CD14-positive monocyte (primary cell): ENCODE measurements around the gene MED27. TPM values are rescaled to one million over a fixed set of nuclear protein-coding genes. Genes with fewer than 3 reads are reported as not detected.

Experiments used
- DNase-seq, 3 donors: peaks; one replicate each; pipeline ENCODE4 v3.0.0-alpha.2; 2011 to 2022
- H2AFZ ChIP-seq: 2 replicates; pipeline ENCODE4 v1.6.0; 2012; ENCODE audit warnings: mild to moderate bottlenecking, low read depth, low read length, inconsistent platforms; ENCODE audit not compliant: insufficient read depth, poor library complexity, severe bottlenecking
- H3K27ac ChIP-seq, 2 donors: 1 replicate in 1 of 2; 2 replicates in 1 of 2; pipeline ENCODE4 v1.5.1; 2012 to 2013; ENCODE audit warnings: low read length in 2 of 2, control low read depth in 1 of 2, inconsistent platforms in 1 of 2, low read depth in 1 of 2, mild to moderate bottlenecking in 1 of 2
- H3K27me3 ChIP-seq, 2 donors: one replicate each; pipeline versions ENCODE4 v1.6.0 to v1.6.1; 2011 to 2013; ENCODE audit warnings: low read length in 2 of 2; ENCODE audit not compliant: control insufficient read depth in 2 of 2, insufficient read depth in 2 of 2
- H3K36me3 ChIP-seq, 2 donors: replicated peaks in 1 of 2; 1 replicate in 1 of 2; 2 replicates in 1 of 2; pipeline versions ENCODE4 v1.5.1 to v1.6.1; 2012 to 2013; ENCODE audit warnings: low read length in 2 of 2, control low read depth in 1 of 2, inconsistent platforms in 1 of 2, mild to moderate bottlenecking in 1 of 2; ENCODE audit not compliant: insufficient read depth in 2 of 2, control insufficient read depth in 1 of 2
- H3K4me1 ChIP-seq, 2 donors: 1 replicate in 1 of 2; 2 replicates in 1 of 2; pipeline versions ENCODE4 v1.5.1 to v1.6.1; 2012 to 2013; ENCODE audit warnings: low read length in 2 of 2, control low read depth in 1 of 2, inconsistent platforms in 1 of 2, mild to moderate bottlenecking in 1 of 2, moderate library complexity in 1 of 2; ENCODE audit not compliant: insufficient read depth in 2 of 2, control insufficient read depth in 1 of 2
- H3K4me2 ChIP-seq: replicated peaks from 2 replicates; pipeline ENCODE3; 2012; ENCODE audit warnings: low read length, moderate library complexity, mild to moderate bottlenecking; ENCODE audit not compliant: poor library complexity, severe bottlenecking; ENCODE audit errors: extremely low read depth
- H3K4me3 ChIP-seq, 3 experiments: fragments of 200-600 bp in 1 of 3; sonication (generic) in 1 of 3; replicated peaks in 1 of 3; 1 replicate in 2 of 3; 2 replicates in 1 of 3; pipeline ENCODE4 v1.5.1; 2011 to 2013; ENCODE audit warnings: low read length in 3 of 3, mild to moderate bottlenecking in 3 of 3, control low read depth in 2 of 3, low read depth in 2 of 3, inconsistent platforms in 1 of 3, moderate library complexity in 1 of 3
- H3K79me2 ChIP-seq: 2 replicates; pipeline ENCODE4 v1.6.0; 2012; ENCODE audit warnings: mild to moderate bottlenecking, control low read depth, inconsistent platforms, low read length, moderate library complexity; ENCODE audit not compliant: insufficient read depth
- H3K9ac ChIP-seq: 2 replicates; pipeline ENCODE4 v1.6.0; 2017; ENCODE audit warnings: low read length, mild to moderate bottlenecking; ENCODE audit not compliant: insufficient read depth, poor library complexity, severe bottlenecking
- H3K9me3 ChIP-seq, 2 donors: replicated peaks in 1 of 2; 1 replicate in 1 of 2; 2 replicates in 1 of 2; pipeline versions ENCODE4 v1.5.1 to v1.6.1; 2012 to 2013; ENCODE audit warnings: low read length in 2 of 2, control low read depth in 1 of 2; ENCODE audit not compliant: control insufficient read depth in 1 of 2, insufficient read depth in 1 of 2
- H4K20me1 ChIP-seq: 2 replicates; pipeline ENCODE4 v1.6.0; 2012; ENCODE audit warnings: mild to moderate bottlenecking, low read length, control low read depth, moderate library complexity; ENCODE audit not compliant: insufficient read depth
- H3K27ac Mint-ChIP-seq, 7 donors: one replicate each; pipeline ENCODE4 v1.8.0; 2020; ENCODE audit warnings: mild to moderate bottlenecking in 7 of 7, mixed read lengths in 7 of 7, moderate library complexity in 6 of 7, inconsistent platforms in 2 of 7
- H3K27me3 Mint-ChIP-seq, 3 donors: one replicate each; pipeline ENCODE4 v1.8.0; 2021 to 2022; ENCODE audit warnings: low read depth in 3 of 3, mild to moderate bottlenecking in 3 of 3, mixed read lengths in 3 of 3, moderate library complexity in 3 of 3, inconsistent platforms in 1 of 3
- H3K36me3 Mint-ChIP-seq, 2 donors: one replicate each; pipeline ENCODE4 v1.8.0; 2020; ENCODE audit warnings: mixed read lengths in 2 of 2, inconsistent platforms in 1 of 2, mild to moderate bottlenecking in 1 of 2
- H3K4me1 Mint-ChIP-seq: one replicate; pipeline ENCODE4 v1.8.0; 2020; ENCODE audit warnings: mild to moderate bottlenecking, mixed read lengths
- H3K4me3 Mint-ChIP-seq, 2 donors: one replicate each; pipeline ENCODE4 v1.8.0; 2020; ENCODE audit warnings: mild to moderate bottlenecking in 2 of 2, mixed read lengths in 2 of 2, moderate library complexity in 1 of 2
- H3K9me3 Mint-ChIP-seq, 7 donors: one replicate each; pipeline ENCODE4 v1.8.0; 2020 to 2022; ENCODE audit warnings: mixed read lengths in 7 of 7, mild to moderate bottlenecking in 6 of 7, moderate library complexity in 6 of 7, inconsistent platforms in 2 of 7
- WGBS: methylation state at CpG from one replicate; pipeline ENCODE4 v1.1.5; 2013; ENCODE audit warnings: missing lambda C conversion rate; ENCODE audit not compliant: insufficient coverage; 5-methylcytosine and 5-hydroxymethylcytosine counted together
- intact Hi-C, 2 donors: fragments of 100-400 bp; cut with micrococcal nuclease; formaldehyde crosslinking; loops; one replicate each; pipeline versions ENCODE4 v1.15.0 to v1.15.1; 2023
- polyA plus RNA-seq, 3 donors: library from polyadenylated mRNA; depleted of rRNA in 1 of 3; unstranded in 2 of 3; stranded (reverse) in 1 of 3; fragments of 300-500 nt in 2 of 3; fragments of >200 nt in 1 of 3; fragmentation: Illumina TruSeq in 2 of 3; gene quantifications; 1 replicate in 2 of 3; 2 replicates in 1 of 3; pipeline ENCODE4 v1.2.3, GENCODE V29; 2012 to 2021
- TF ChIP-seq, protein P1 (sequence below): fragments of 200-600 bp; IDR thresholded peaks from one replicate; pipeline ENCODE4 v1.8.0; 2022; ENCODE audit warnings: antibody characterized with exemption, mild to moderate bottlenecking

Gene MED27
- polyA plus RNA-seq, 3 donors, result 14.0 to 26.9 (median 25.8) TPM

DNA sequence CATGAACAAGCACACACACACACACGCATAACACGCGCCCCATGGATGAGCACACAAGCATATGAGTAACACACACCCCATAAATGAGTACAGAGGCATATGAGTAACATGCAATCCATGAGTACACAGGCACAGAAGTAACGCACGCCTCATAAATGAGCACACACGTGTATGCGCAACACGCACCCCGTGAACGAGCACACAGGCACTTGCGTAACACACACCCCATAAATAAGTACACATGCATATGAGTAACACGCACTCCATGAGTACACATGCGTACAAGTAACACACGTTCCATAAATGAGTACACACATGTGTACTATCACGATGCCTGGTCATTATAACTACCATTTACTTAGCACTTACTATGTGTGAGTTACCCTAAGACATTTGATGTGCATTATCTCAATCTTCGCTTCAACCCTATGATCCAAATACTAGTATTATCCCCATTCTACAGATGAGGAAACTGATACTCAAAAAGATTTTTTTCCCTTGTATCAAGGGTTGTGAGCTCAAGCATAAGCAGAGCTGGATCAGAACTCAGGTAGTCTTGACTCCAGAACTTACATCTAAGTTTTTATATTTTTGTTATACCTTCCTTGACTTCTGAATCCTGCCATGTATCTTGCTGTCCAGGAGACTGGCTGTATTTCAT, 7.7 kb downstream of the MED27 start:
- no peaks in the 10 kb centered on the region for H3K27me3 ChIP-seq
- Mint-ChIP-seq H3K27ac (no peak overlapping the region), H3K4me1 (peaks cover 2% of the 10 kb centered on the region), H3K27me3 (peaks cover 0 to 3% (median 0%) of the 10 kb centered on the region in 3 donors), H3K4me3 (no peak overlapping the region), H3K9me3 (no peaks in the 10 kb centered on the region), H3K36me3 (peaks cover 68 to 78% of the 10 kb centered on the region in 2 donors)
- DNase-seq, result no peak
- H3K4me1 ChIP-seq, result no peaks in the 10 kb centered on the region
- no peak overlapping the region for H3K9ac ChIP-seq
- no peak overlapping the region for H3K27ac ChIP-seq
- TF ChIP-seq, protein P1, sequence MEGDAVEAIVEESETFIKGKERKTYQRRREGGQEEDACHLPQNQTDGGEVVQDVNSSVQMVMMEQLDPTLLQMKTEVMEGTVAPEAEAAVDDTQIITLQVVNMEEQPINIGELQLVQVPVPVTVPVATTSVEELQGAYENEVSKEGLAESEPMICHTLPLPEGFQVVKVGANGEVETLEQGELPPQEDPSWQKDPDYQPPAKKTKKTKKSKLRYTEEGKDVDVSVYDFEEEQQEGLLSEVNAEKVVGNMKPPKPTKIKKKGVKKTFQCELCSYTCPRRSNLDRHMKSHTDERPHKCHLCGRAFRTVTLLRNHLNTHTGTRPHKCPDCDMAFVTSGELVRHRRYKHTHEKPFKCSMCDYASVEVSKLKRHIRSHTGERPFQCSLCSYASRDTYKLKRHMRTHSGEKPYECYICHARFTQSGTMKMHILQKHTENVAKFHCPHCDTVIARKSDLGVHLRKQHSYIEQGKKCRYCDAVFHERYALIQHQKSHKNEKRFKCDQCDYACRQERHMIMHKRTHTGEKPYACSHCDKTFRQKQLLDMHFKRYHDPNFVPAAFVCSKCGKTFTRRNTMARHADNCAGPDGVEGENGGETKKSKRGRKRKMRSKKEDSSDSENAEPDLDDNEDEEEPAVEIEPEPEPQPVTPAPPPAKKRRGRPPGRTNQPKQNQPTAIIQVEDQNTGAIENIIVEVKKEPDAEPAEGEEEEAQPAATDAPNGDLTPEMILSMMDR, result no peak
- H3K4me3 ChIP-seq, result no peak overlapping the region
- 96% methylated on average over 15 of the region's 16 CpGs for WGBS
- H3K36me3 ChIP-seq, result peaks cover 54 to 88% of the 10 kb centered on the region in 2 donors
- intact Hi-C loops, result loop anchor here in 1 of 2 donors (10.0 kb wide), 1 partner anchor 173 kb away; no protein-coding TSS in a partner anchor
- H2AFZ ChIP-seq, result no peak overlapping the region
- peaks cover 15% of the 10 kb centered on the region for H4K20me1 ChIP-seq
- no peak overlapping the region for H3K4me2 ChIP-seq
- H3K79me2 ChIP-seq, result peaks cover 4% of the 10 kb centered on the region
- no peaks in the 10 kb centered on the region for H3K9me3 ChIP-seq

DNA sequence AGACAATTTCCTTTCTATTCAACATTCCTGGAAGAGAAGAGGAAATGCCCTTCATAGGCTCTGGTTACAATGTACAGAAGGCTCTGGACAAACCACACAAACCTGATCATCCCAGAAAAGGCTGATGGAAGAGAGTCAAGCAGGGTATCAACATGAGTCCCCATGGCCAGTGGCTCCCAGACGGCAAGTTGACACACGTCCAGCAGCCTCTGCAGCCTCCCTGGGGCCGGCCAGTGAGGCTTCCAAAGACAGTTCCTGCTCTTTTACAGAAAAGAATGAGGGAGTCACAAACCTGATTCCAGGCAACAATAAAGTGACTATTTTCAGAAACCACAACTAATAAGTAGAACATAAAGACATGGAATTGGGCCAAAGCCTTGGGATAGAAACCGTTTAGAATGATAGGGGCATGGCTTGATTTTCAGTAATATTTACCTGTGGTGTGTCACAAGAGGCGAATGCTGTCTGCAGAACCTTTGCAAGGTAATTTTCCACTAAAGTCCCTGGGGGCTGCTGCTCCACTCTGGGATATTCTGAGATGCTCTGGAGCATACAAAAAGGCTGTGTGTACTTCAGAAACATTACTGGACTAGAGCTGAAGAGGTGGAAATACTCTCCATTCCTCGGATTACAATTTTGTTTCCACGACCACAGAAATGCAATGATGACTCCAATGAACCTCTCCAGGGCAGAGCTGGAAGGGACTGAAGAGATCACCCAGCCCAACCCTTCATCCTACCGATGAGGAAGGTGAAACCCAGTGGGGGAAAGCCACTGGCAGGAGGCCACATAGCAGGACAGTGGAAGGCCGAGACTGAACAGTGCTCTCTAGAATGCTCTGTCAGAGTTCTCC, 10.4 kb downstream of the MED27 start:
- H3K4me3 Mint-ChIP-seq, result no peak overlapping the region
- no peak overlapping the region for H3K4me3 ChIP-seq
- H3K36me3 ChIP-seq, result peaks cover 34 to 82% of the 10 kb centered on the region in 2 donors
- no peaks in the 10 kb centered on the region for H3K27me3 ChIP-seq
- TF ChIP-seq, protein P1, result no peak
- peaks cover 4% of the 10 kb centered on the region for H3K79me2 ChIP-seq
- H3K9me3 Mint-ChIP-seq, result no peaks in the 10 kb centered on the region
- intact Hi-C loops, result no loop called here
- H3K4me2 ChIP-seq, result no peak overlapping the region
- DNase-seq, result no peak
- H3K27ac ChIP-seq, result no peak overlapping the region
- H3K4me1 Mint-ChIP-seq, result no peaks in the 10 kb centered on the region
- 89% methylated on average over 8 of the region's 9 CpGs for WGBS
- H3K9ac ChIP-seq, result no peak overlapping the region
- H2AFZ ChIP-seq, result no peak overlapping the region
- H3K9me3 ChIP-seq, result no peaks in the 10 kb centered on the region
- peaks cover 25% of the 10 kb centered on the region for H4K20me1 ChIP-seq
- no peak overlapping the region for H3K27ac Mint-ChIP-seq
- peaks cover 0 to 3% (median 0%) of the 10 kb centered on the region in 3 donors for H3K27me3 Mint-ChIP-seq
- H3K4me1 ChIP-seq, result no peaks in the 10 kb centered on the region
- H3K36me3 Mint-ChIP-seq, result peaks cover 58 to 75% of the 10 kb centered on the region in 2 donors
